ENCODE measurements around the gene NLGN1. TPM values are rescaled to one million over a fixed set of nuclear protein-coding genes. Genes with fewer than 3 reads are reported as not detected.

NLGN1 gene
- total RNA-seq, 1 experiment from 2014 or later: not detected

GRCh38 chr3:174028673-174029072, 631.1 kb downstream of the NLGN1 start:
- CTCF ChIA-PET: no interaction called here
- H3K4me3 Mint-ChIP-seq (ENCODE audit: unreplicated experiment): no peak overlapping the region
- intact Hi-C loops (cut with micrococcal nuclease): no loop called here
- no TSS peak for BruUV-seq (replicated peaks)
- H3K4me1 Mint-ChIP-seq (ENCODE audit: insufficient read depth, unreplicated experiment): no peaks in the 10 kb centered on the region
- no peak for DNase-seq (ENCODE audit: unreplicated experiment)
- no peaks in the 10 kb centered on the region for H3K27me3 Mint-ChIP-seq (ENCODE audit: insufficient read depth, unreplicated experiment)
- no peak overlapping the region for H3K27ac Mint-ChIP-seq (ENCODE audit: low read depth, unreplicated experiment)
- no peaks in the 10 kb centered on the region for H3K36me3 Mint-ChIP-seq (ENCODE audit: insufficient read depth, unreplicated experiment)
- POLR2A ChIA-PET: no interaction called here
- TF ChIP-seq CTCF (IDR thresholded peaks at IDR 0.05; ENCODE audit: unreplicated experiment): no peak
- peaks cover 20% of the 10 kb centered on the region for H3K9me3 Mint-ChIP-seq (ENCODE audit: unreplicated experiment)

GRCh38 chr3:174035328-174035886, 637.9 kb downstream of the NLGN1 start:
- CTCF ChIA-PET: interaction anchor here (0.8 kb wide), 1 partner anchor 41 kb away, joined by 3 read pairs; no protein-coding TSS in a partner anchor
- Mint-ChIP-seq H3K27me3 (ENCODE audit: insufficient read depth, unreplicated experiment) (no peaks in the 10 kb centered on the region), H3K27ac (ENCODE audit: low read depth, unreplicated experiment) (no peak overlapping the region), H3K36me3 (ENCODE audit: insufficient read depth, unreplicated experiment) (no peaks in the 10 kb centered on the region), H3K4me3 (ENCODE audit: unreplicated experiment) (no peak overlapping the region), H3K9me3 (ENCODE audit: unreplicated experiment) (no peaks in the 10 kb centered on the region), H3K4me1 (ENCODE audit: insufficient read depth, unreplicated experiment) (no peaks in the 10 kb centered on the region)
- POLR2A ChIA-PET: no interaction called here
- no peak for TF ChIP-seq CTCF (IDR thresholded peaks at IDR 0.05; ENCODE audit: unreplicated experiment)
- no TSS peak for BruUV-seq (replicated peaks)
- intact Hi-C loops (cut with micrococcal nuclease): no loop called here
- DNase-seq (ENCODE audit: unreplicated experiment): peak; percentile 37

GRCh38 chr3:174046311-174046710, 648.8 kb downstream of the NLGN1 start:
- H3K4me1 Mint-ChIP-seq (ENCODE audit: insufficient read depth, unreplicated experiment): no peaks in the 10 kb centered on the region
- POLR2A ChIA-PET: no interaction called here
- CTCF ChIA-PET: interaction anchor here (0.6 kb wide), 1 partner anchor 208 kb away, joined by 4 read pairs; no protein-coding TSS in a partner anchor
- H3K36me3 Mint-ChIP-seq (ENCODE audit: insufficient read depth, unreplicated experiment): no peaks in the 10 kb centered on the region
- DNase-seq (ENCODE audit: unreplicated experiment): no peak
- TF ChIP-seq CTCF (IDR thresholded peaks at IDR 0.05; ENCODE audit: unreplicated experiment): no peak
- H3K27ac Mint-ChIP-seq (ENCODE audit: low read depth, unreplicated experiment): no peak overlapping the region
- H3K27me3 Mint-ChIP-seq (ENCODE audit: insufficient read depth, unreplicated experiment): no peaks in the 10 kb centered on the region
- H3K9me3 Mint-ChIP-seq (ENCODE audit: unreplicated experiment): peaks cover 13% of the 10 kb centered on the region
- no peak overlapping the region for H3K4me3 Mint-ChIP-seq (ENCODE audit: unreplicated experiment)
- intact Hi-C loops (cut with micrococcal nuclease): no loop called here
- no TSS peak for BruUV-seq (replicated peaks)

GRCh38 chr3:174049472-174049871, 651.9 kb downstream of the NLGN1 start:
- no peak for DNase-seq (ENCODE audit: unreplicated experiment)

More at GRCh38 chr3:174049472-174049871, 651.9 kb downstream of the NLGN1 start:
- Mint-ChIP-seq H3K4me3 (ENCODE audit: unreplicated experiment) (no peak overlapping the region), H3K4me1 (ENCODE audit: insufficient read depth, unreplicated experiment) (no peaks in the 10 kb centered on the region), H3K9me3 (ENCODE audit: unreplicated experiment) (peaks cover 9% of the 10 kb centered on the region), H3K36me3 (ENCODE audit: insufficient read depth, unreplicated experiment) (no peaks in the 10 kb centered on the region), H3K27me3 (ENCODE audit: insufficient read depth, unreplicated experiment) (no peaks in the 10 kb centered on the region), H3K27ac (ENCODE audit: low read depth, unreplicated experiment) (no peak overlapping the region)
- BruUV-seq (replicated peaks): no TSS peak
- intact Hi-C loops (cut with micrococcal nuclease): no loop called here
- POLR2A ChIA-PET: no interaction called here
- TF ChIP-seq CTCF (IDR thresholded peaks at IDR 0.05; ENCODE audit: unreplicated experiment): no peak
- CTCF ChIA-PET: no interaction called here

Data from MCF 10A (cell line).